HEK293 (cell line): Measurements from ENCODE around the gene THPO.

Experiments used
- CTCF ChIA-PET: fragments of 350-600 bp; formaldehyde crosslinking; extraction: SDS; loops from one replicate; lab custom pipeline; 2021; ENCODE audit warnings: antibody characterized with exemption; lab: Yijun Ruan, JAX
- POLR2A ChIA-PET: fragments of 300-600 bp; formaldehyde crosslinking; extraction: SDS; loops from one replicate; lab custom pipeline; 2020; ENCODE audit warnings: antibody characterized with exemption, inconsistent platforms; lab: Yijun Ruan, JAX
- H3K27ac ChIP-seq: fragments of 200-500 bp; sonication (Bioruptor generic); 2 replicates; pipeline ENCODE4 v1.5.1; 2014; ENCODE audit warnings: low read depth, low read length, control low read depth, inconsistent platforms; ENCODE audit errors: extremely low read depth
- H3K36me3 ChIP-seq, 2 experiments: fragments of 200-500 bp in 1 of 2; sonication (Bioruptor generic) in 1 of 2; 1 replicate in 1 of 2; 2 replicates in 1 of 2; pipeline ENCODE4 v1.5.1; 2014 to 2017; ENCODE audit warnings: inconsistent platforms in 2 of 2, low read length in 2 of 2; ENCODE audit not compliant: control insufficient read depth in 2 of 2, insufficient read depth in 1 of 2
- H3K4me1 ChIP-seq: fragments of 200-500 bp; sonication (Bioruptor generic); 2 replicates; pipeline ENCODE4 v1.5.1; 2014; ENCODE audit warnings: mild to moderate bottlenecking, low read length, inconsistent platforms; ENCODE audit not compliant: control insufficient read depth, insufficient read depth
- H3K4me3 ChIP-seq: 2 replicates; pipeline ENCODE4 v1.5.1; 2011; ENCODE audit warnings: low read depth, mild to moderate bottlenecking, control low read depth, low read length, moderate library complexity
- H3K9me3 ChIP-seq: fragments of 200-500 bp; sonication (Bioruptor generic); 2 replicates; pipeline ENCODE4 v1.5.1; 2014; ENCODE audit warnings: low read depth, low read length, inconsistent platforms; ENCODE audit not compliant: control insufficient read depth, insufficient read depth
- BCL11B ChIP-seq: fragments of 450-650 bp; formaldehyde crosslinking; IDR thresholded peaks from 2 replicates; pipeline ENCODE4 v1.5.1; 2016; ENCODE audit warnings: low read depth, missing biosample characterization, missing genetic modification characterization
- GLI4 ChIP-seq: fragments of 450-650 bp; formaldehyde crosslinking; IDR thresholded peaks from 2 replicates; pipeline ENCODE4 v1.5.1; 2016; ENCODE audit warnings: missing biosample characterization, missing genetic modification characterization
- GLIS1 ChIP-seq: fragments of 450-650 bp; formaldehyde crosslinking; IDR thresholded peaks from 2 replicates; pipeline ENCODE4 v1.5.1; 2016; ENCODE audit warnings: missing biosample characterization, missing genetic modification characterization
- HOXC10 ChIP-seq: sonication (generic); formaldehyde crosslinking; IDR thresholded peaks from 2 replicates; pipeline ENCODE4 v1.8.1; 2023; ENCODE audit warnings: mild to moderate bottlenecking, missing genetic modification reagents
- SP2 ChIP-seq: fragments of 450-650 bp; formaldehyde crosslinking; IDR thresholded peaks from 2 replicates; pipeline ENCODE4 v1.5.1; 2016; ENCODE audit warnings: missing biosample characterization, missing genetic modification characterization
- SP7 ChIP-seq: fragments of 450-650 bp; formaldehyde crosslinking; IDR thresholded peaks from 2 replicates; pipeline ENCODE4 v1.5.1; 2016; ENCODE audit warnings: missing biosample characterization, missing genetic modification characterization
- ZIC2 ChIP-seq: fragments of 450-650 bp; formaldehyde crosslinking; IDR thresholded peaks from 2 replicates; pipeline ENCODE4 v1.5.1; 2016; ENCODE audit warnings: missing biosample characterization, missing genetic modification characterization
- ZNF366 ChIP-seq: fragments of 450-650 bp; formaldehyde crosslinking; conservative IDR thresholded peaks from 2 replicates; pipeline ENCODE4 v1.5.1; 2016; ENCODE audit warnings: missing biosample characterization, missing genetic modification characterization
- ZNF473 ChIP-seq: fragments of 450-650 bp; formaldehyde crosslinking; IDR thresholded peaks from 2 replicates; pipeline ENCODE4 v1.5.1; 2017; ENCODE audit warnings: missing biosample characterization, missing genetic modification characterization
- ZNF600 ChIP-seq: fragments of 450-650 bp; formaldehyde crosslinking; IDR thresholded peaks from 2 replicates; pipeline ENCODE4 v1.5.1; 2016; ENCODE audit warnings: missing biosample characterization, missing genetic modification characterization
- ZNF658 ChIP-seq: fragments of 450-650 bp; formaldehyde crosslinking; IDR thresholded peaks from 2 replicates; pipeline ENCODE4; 2016; ENCODE audit warnings: missing biosample characterization, missing genetic modification characterization
- ZNF664 ChIP-seq: fragments of 450-650 bp; formaldehyde crosslinking; IDR thresholded peaks from 2 replicates; pipeline ENCODE4 v1.5.1; 2016; ENCODE audit warnings: missing biosample characterization, missing genetic modification characterization
- ZNF747 ChIP-seq: fragments of 450-650 bp; formaldehyde crosslinking; IDR thresholded peaks from 2 replicates; pipeline ENCODE4 v1.5.1; 2016; ENCODE audit warnings: missing biosample characterization, missing genetic modification characterization
- ZNF776 ChIP-seq: fragments of 450-650 bp; formaldehyde crosslinking; IDR thresholded peaks from 2 replicates; pipeline ENCODE4 v1.5.0; 2017; ENCODE audit warnings: missing biosample characterization, missing genetic modification characterization, borderline replicate concordance
- ZNF837 ChIP-seq: fragments of 450-650 bp; formaldehyde crosslinking; IDR thresholded peaks from 2 replicates; pipeline ENCODE4 v1.5.1; 2016; ENCODE audit warnings: missing biosample characterization, missing genetic modification characterization
- TF ChIP-seq, protein P1 (sequence below): fragments of 450-650 bp; formaldehyde crosslinking; IDR thresholded peaks from 2 replicates; pipeline ENCODE4 v1.5.1; 2017; ENCODE audit warnings: missing biosample characterization, missing genetic modification characterization
- TF ChIP-seq, protein P2 (sequence below): fragments of 450-650 bp; formaldehyde crosslinking; IDR thresholded peaks from 2 replicates; pipeline ENCODE4 v1.5.1; 2017; ENCODE audit warnings: missing biosample characterization, missing genetic modification characterization
- TF ChIP-seq, protein P3 (sequence below): fragments of 450-650 bp; formaldehyde crosslinking; IDR thresholded peaks from 2 replicates; pipeline ENCODE4 v1.5.1; 2016; ENCODE audit warnings: missing biosample characterization, missing genetic modification characterization
- TF ChIP-seq, protein P4 (sequence below): fragments of 450-650 bp; formaldehyde crosslinking; IDR thresholded peaks from 2 replicates; pipeline ENCODE4 v1.5.1; 2016; ENCODE audit warnings: missing biosample characterization, missing genetic modification characterization
- TF ChIP-seq, protein P5 (sequence below): fragments of 450-650 bp; formaldehyde crosslinking; IDR thresholded peaks from 2 replicates; pipeline ENCODE4; 2016; ENCODE audit warnings: missing biosample characterization, missing genetic modification characterization

The THPO gene

DNA sequence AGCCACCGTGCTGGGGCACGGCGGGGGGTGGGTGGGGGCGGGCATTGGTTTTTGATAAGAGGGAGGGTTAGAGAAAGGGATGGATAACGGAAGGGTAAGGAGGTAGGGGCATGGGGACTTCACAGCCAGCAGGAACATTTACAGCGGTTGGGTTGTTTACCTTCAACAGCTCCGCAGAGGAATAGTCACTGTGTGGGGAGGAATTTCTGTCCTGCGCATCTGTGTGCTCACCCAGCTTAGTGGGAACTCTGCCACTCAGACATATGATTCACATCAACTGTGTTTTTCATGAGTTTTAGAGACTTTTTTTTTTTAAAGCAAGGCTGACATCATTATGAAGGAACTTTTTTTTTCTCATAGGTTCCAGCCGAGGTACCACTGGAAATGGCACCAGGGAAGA is 21.4 kb upstream of the THPO start:
- CTCF ChIA-PET, result interaction anchor here (2.5 kb wide), 1 partner anchor 28 kb away, joined by 10 read pairs; no protein-coding TSS in a partner anchor
- H3K27ac ChIP-seq, result no peak overlapping the region
- POLR2A ChIA-PET, result interaction anchor here (0.6 kb wide), 2 partner anchors 15 to 1732 kb away, joined by 3 read pairs; no protein-coding TSS in a partner anchor
- TF ChIP-seq ZNF747 (tag by site-specific recombination) (no peak), GLIS1 (tag by site-specific recombination) (0 out of 2 replicates have a peak, but pooled peaks have one; percentile 24), HOXC10 (no peak), ZIC2 (0 out of 2 replicates have a peak, but pooled peaks have one; percentile 30), ZNF600 (tag by site-specific recombination) (0 out of 2 replicates have a peak, but pooled peaks have one; percentile 23), ZNF776 (tag by site-specific recombination) (no peak), ZNF664 (tag by site-specific recombination) (no peak), GLI4 (tag by site-specific recombination) (no peak), ZNF366 (tag by site-specific recombination) (no peak)
- TF ChIP-seq, protein P1, sequence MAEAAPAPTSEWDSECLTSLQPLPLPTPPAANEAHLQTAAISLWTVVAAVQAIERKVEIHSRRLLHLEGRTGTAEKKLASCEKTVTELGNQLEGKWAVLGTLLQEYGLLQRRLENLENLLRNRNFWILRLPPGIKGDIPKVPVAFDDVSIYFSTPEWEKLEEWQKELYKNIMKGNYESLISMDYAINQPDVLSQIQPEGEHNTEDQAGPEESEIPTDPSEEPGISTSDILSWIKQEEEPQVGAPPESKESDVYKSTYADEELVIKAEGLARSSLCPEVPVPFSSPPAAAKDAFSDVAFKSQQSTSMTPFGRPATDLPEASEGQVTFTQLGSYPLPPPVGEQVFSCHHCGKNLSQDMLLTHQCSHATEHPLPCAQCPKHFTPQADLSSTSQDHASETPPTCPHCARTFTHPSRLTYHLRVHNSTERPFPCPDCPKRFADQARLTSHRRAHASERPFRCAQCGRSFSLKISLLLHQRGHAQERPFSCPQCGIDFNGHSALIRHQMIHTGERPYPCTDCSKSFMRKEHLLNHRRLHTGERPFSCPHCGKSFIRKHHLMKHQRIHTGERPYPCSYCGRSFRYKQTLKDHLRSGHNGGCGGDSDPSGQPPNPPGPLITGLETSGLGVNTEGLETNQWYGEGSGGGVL (tag by site-specific recombination), result peak; percentile 29; the same call in 1 of the 2 replicates
- TF ChIP-seq, protein P2, sequence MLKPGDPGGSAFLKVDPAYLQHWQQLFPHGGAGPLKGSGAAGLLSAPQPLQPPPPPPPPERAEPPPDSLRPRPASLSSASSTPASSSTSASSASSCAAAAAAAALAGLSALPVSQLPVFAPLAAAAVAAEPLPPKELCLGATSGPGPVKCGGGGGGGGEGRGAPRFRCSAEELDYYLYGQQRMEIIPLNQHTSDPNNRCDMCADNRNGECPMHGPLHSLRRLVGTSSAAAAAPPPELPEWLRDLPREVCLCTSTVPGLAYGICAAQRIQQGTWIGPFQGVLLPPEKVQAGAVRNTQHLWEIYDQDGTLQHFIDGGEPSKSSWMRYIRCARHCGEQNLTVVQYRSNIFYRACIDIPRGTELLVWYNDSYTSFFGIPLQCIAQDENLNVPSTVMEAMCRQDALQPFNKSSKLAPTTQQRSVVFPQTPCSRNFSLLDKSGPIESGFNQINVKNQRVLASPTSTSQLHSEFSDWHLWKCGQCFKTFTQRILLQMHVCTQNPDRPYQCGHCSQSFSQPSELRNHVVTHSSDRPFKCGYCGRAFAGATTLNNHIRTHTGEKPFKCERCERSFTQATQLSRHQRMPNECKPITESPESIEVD (tag by site-specific recombination), result peak; percentile 64
- TF ChIP-seq, protein P3, sequence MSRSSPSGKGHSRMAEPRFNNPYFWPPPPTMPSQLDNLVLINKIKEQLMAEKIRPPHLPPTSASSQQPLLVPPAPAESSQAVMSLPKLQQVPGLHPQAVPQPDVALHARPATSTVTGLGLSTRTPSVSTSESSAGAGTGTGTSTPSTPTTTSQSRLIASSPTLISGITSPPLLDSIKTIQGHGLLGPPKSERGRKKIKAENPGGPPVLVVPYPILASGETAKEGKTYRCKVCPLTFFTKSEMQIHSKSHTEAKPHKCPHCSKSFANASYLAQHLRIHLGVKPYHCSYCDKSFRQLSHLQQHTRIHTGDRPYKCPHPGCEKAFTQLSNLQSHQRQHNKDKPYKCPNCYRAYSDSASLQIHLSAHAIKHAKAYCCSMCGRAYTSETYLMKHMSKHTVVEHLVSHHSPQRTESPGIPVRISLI (tag by site-specific recombination), result peak; percentile 75
- TF ChIP-seq, protein P4, sequence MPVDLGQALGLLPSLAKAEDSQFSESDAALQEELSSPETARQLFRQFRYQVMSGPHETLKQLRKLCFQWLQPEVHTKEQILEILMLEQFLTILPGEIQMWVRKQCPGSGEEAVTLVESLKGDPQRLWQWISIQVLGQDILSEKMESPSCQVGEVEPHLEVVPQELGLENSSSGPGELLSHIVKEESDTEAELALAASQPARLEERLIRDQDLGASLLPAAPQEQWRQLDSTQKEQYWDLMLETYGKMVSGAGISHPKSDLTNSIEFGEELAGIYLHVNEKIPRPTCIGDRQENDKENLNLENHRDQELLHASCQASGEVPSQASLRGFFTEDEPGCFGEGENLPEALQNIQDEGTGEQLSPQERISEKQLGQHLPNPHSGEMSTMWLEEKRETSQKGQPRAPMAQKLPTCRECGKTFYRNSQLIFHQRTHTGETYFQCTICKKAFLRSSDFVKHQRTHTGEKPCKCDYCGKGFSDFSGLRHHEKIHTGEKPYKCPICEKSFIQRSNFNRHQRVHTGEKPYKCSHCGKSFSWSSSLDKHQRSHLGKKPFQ (tag by site-specific recombination), result no peak
- TF ChIP-seq, protein P5, sequence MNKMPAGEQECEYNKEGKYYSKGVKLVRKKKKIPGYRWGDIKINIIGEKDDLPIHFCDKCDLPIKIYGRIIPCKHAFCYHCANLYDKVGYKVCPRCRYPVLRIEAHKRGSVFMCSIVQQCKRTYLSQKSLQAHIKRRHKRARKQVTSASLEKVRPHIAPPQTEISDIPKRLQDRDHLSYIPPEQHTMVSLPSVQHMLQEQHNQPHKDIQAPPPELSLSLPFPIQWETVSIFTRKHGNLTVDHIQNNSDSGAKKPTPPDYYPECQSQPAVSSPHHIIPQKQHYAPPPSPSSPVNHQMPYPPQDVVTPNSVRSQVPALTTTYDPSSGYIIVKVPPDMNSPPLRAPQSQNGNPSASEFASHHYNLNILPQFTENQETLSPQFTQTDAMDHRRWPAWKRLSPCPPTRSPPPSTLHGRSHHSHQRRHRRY (tag by site-specific recombination), result no peak
- TF ChIP-seq, all 188 proteins: peak for 6
- Histone ChIP-seq H3K4me3 (no peak overlapping the region), H3K9me3 (no peaks in the 10 kb centered on the region), H3K36me3 (no peaks in the 10 kb centered on the region), H3K4me1 (no peaks in the 10 kb centered on the region)

DNA sequence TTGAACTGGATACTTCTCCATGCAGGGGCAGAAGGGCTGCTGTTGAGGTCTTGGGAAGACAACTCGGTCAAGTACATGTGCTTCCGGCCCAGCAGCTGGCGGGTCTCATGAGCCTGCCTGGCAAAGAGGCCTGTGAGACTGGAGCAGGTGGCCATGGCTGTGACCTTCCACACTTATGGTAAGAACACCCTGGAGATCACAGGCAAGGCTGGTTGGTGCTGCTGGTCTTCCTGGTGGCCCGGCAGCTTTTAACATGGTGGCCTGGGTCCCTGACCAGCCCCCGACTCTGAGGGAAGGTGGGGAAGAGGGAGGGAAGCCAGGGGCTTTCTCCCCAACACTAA is 17.3 kb upstream of the THPO start:
- Histone ChIP-seq H3K4me3 (no peak overlapping the region), H3K9me3 (no peaks in the 10 kb centered on the region), H3K36me3 (no peaks in the 10 kb centered on the region), H3K4me1 (no peaks in the 10 kb centered on the region)
- POLR2A ChIA-PET, result no interaction called here
- TF ChIP-seq ZNF837 (tag by site-specific recombination) (no peak), SP2 (tag by site-specific recombination) (no peak), SP7 (tag by site-specific recombination) (no peak), BCL11B (tag by site-specific recombination) (no peak), ZNF658 (tag by site-specific recombination) (no peak), ZNF473 (no peak)
- TF ChIP-seq, all 188 proteins: peak for 0
- no peak overlapping the region for H3K27ac ChIP-seq
- CTCF ChIA-PET, result interaction anchor here (0.8 to 1.1 kb wide), 2 partner anchors 24 to 66 kb away, joined by 3 to 4 read pairs; no protein-coding TSS in a partner anchor
